H1 (cell line): ENCODE results near the gene YIPF6. TPM values are rescaled to one million over a fixed set of nuclear protein-coding genes. Genes with fewer than 3 reads are reported as not detected.

Experiments
- CTCF ChIA-PET: fragments of 300-600 bp; sonication (Branson Sonifier 250); formaldehyde crosslinking; loops from one replicate; lab custom pipeline; 2021; ENCODE audit not compliant: partially characterized antibody; lab: Charles Lee
- POLR2A ChIA-PET: fragments of 300-600 bp; sonication (Branson Sonifier 250); formaldehyde crosslinking; loops from one replicate; lab custom pipeline; 2021; ENCODE audit warnings: inconsistent platforms; ENCODE audit not compliant: partially characterized antibody; lab: Charles Lee
- DNase-seq, 2 experiments: peaks; one replicate each; pipeline versions ENCODE4 v3.0.0 to v3.0.0-alpha.2; 2010 to 2022; ENCODE audit warnings: low spot score in 2 of 2, low read depth in 1 of 2, mixed read lengths in 1 of 2
- FAIRE-seq: peaks from 2 replicates; lab custom pipeline; 2011; peaks lifted over from hg19 to GRCh38; lab: Jason Lieb, UNC
- H2AFZ ChIP-seq: 2 replicates; pipeline ENCODE4 v1.8.1; 2012; ENCODE audit warnings: low read length, inconsistent platforms
- H2AK5ac ChIP-seq: 2 replicates; pipeline ENCODE4 v1.6.1; 2013; ENCODE audit warnings: low read depth, low read length
- H2BK120ac ChIP-seq: replicated peaks from 2 replicates; pipeline ENCODE3; 2013; ENCODE audit warnings: low read depth, low read length, inconsistent platforms
- H2BK12ac ChIP-seq: 2 replicates; pipeline ENCODE4 v1.6.1; 2013; ENCODE audit warnings: low read depth, low read length
- H2BK15ac ChIP-seq: 2 replicates; pipeline ENCODE4 v1.6.1; 2013; ENCODE audit warnings: low read length
- H2BK20ac ChIP-seq: 2 replicates; pipeline ENCODE4 v1.6.1; 2013; ENCODE audit warnings: low read length
- H2BK5ac ChIP-seq: 2 replicates; pipeline ENCODE4 v1.6.1; 2013; ENCODE audit warnings: low read depth, low read length
- H3K14ac ChIP-seq: 2 replicates; pipeline ENCODE4 v1.6.1; 2013; ENCODE audit warnings: inconsistent platforms; ENCODE audit not compliant: insufficient read length
- H3K18ac ChIP-seq: 2 replicates; pipeline ENCODE4 v1.6.1; 2013; ENCODE audit warnings: low read length; ENCODE audit errors: extremely low read depth
- H3K23ac ChIP-seq: 2 replicates; pipeline ENCODE4 v1.6.1; 2013; ENCODE audit warnings: inconsistent platforms; ENCODE audit not compliant: insufficient read length
- H3K23me2 ChIP-seq: 2 replicates; pipeline ENCODE4 v1.6.1; 2013; ENCODE audit warnings: low read depth, low read length
- H3K27ac ChIP-seq: 2 replicates; pipeline ENCODE4 v1.6.1; 2011; ENCODE audit warnings: low read depth, low read length, inconsistent platforms
- H3K27me3 ChIP-seq, 4 experiments: replicated peaks in 1 of 4; 1 replicate in 1 of 4; 2 replicates in 3 of 4; pipeline versions ENCODE4 v1.6.1 to v1.8.1; 2011 to 2013; ENCODE audit warnings: low read length in 3 of 4, mild to moderate bottlenecking in 3 of 4, inconsistent platforms in 2 of 4, mixed read lengths in 2 of 4, moderate library complexity in 1 of 4; ENCODE audit not compliant: control insufficient read depth in 3 of 4, insufficient read depth in 3 of 4; ENCODE audit errors: extremely low read depth in 1 of 4
- H3K36me3 ChIP-seq, 4 experiments: 2 replicates each; pipeline versions ENCODE4 v1.6.1 to v1.8.1; 2011 to 2013; ENCODE audit warnings: mild to moderate bottlenecking in 4 of 4, low read length in 3 of 4, moderate library complexity in 2 of 4, control low read depth in 1 of 4, inconsistent platforms in 1 of 4; ENCODE audit not compliant: insufficient read depth in 4 of 4, control insufficient read depth in 2 of 4
- H3K4ac ChIP-seq: replicated peaks from 2 replicates; pipeline ENCODE3; 2013; ENCODE audit warnings: low read length, low read depth, mixed read lengths, inconsistent platforms; ENCODE audit not compliant: insufficient read length
- H3K4me1 ChIP-seq, 4 experiments: replicated peaks in 1 of 4; 1 replicate in 1 of 4; 2 replicates in 3 of 4; pipeline versions ENCODE4 v1.6.1 to v1.8.1; 2011 to 2013; ENCODE audit warnings: low read length in 3 of 4, inconsistent platforms in 2 of 4, mixed read lengths in 1 of 4; ENCODE audit not compliant: insufficient read depth in 4 of 4, control insufficient read depth in 3 of 4
- H3K4me2 ChIP-seq, 2 experiments: 2 replicates each; pipeline versions ENCODE4 v1.6.1 to v1.8.1; 2011 to 2013; ENCODE audit warnings: low read depth in 2 of 2, low read length in 2 of 2, control low read depth in 1 of 2, inconsistent platforms in 1 of 2, mild to moderate bottlenecking in 1 of 2; ENCODE audit not compliant: insufficient read depth in 1 of 2
- H3K4me3 ChIP-seq, 4 experiments: fragments of 200-600, 300-600 bp in 1 of 4; sonication (generic), shearing (Covaris generic), sonication (Bioruptor Twin) in 1 of 4; 2 replicates each; pipeline versions ENCODE4 v1.5.1 to v1.8.1; 2011 to 2016; ENCODE audit warnings: low read length in 4 of 4, low read depth in 3 of 4, control low read depth in 2 of 4, inconsistent platforms in 2 of 4, mild to moderate bottlenecking in 2 of 4, mixed read lengths in 1 of 4, moderate library complexity in 1 of 4; ENCODE audit not compliant: insufficient read depth in 2 of 4; ENCODE audit errors: extremely low read depth in 1 of 4
- H3K56ac ChIP-seq: replicated peaks from 2 replicates; pipeline ENCODE3; 2013; ENCODE audit warnings: low read depth, mild to moderate bottlenecking, mixed read lengths, low read length, inconsistent platforms; ENCODE audit not compliant: insufficient read length
- H3K79me1 ChIP-seq: 2 replicates; pipeline ENCODE4 v1.6.1; 2013; ENCODE audit warnings: low read depth, low read length, control low read depth
- H3K79me2 ChIP-seq, 2 experiments: 2 replicates each; pipeline versions ENCODE4 v1.6.1 to v1.8.1; 2012 to 2013; ENCODE audit warnings: low read length in 2 of 2, mild to moderate bottlenecking in 2 of 2, inconsistent platforms in 1 of 2; ENCODE audit not compliant: insufficient read depth in 2 of 2, control insufficient read depth in 1 of 2
- H3K9ac ChIP-seq, 4 experiments: replicated peaks in 1 of 4; 1 replicate in 1 of 4; 2 replicates in 3 of 4; pipeline versions ENCODE4 v1.6.1 to v1.8.1; 2011 to 2013; ENCODE audit warnings: low read depth in 3 of 4, low read length in 3 of 4, control low read depth in 2 of 4, mild to moderate bottlenecking in 2 of 4, moderate library complexity in 2 of 4, inconsistent platforms in 1 of 4; ENCODE audit errors: extremely low read depth in 1 of 4
- H3K9me3 ChIP-seq, 2 experiments: 2 replicates each; pipeline versions ENCODE4 v1.6.1 to v1.8.1; 2012 to 2013; ENCODE audit warnings: mild to moderate bottlenecking in 2 of 2, moderate library complexity in 2 of 2, control low read depth in 1 of 2, inconsistent platforms in 1 of 2, low read depth in 1 of 2, low read length in 1 of 2, mixed read lengths in 1 of 2; ENCODE audit not compliant: insufficient read depth in 2 of 2
- H4K20me1 ChIP-seq, 2 experiments: replicated peaks in 1 of 2; 2 replicates each; pipeline versions ENCODE3 to v1.8.1; 2011 to 2013; ENCODE audit warnings: inconsistent platforms in 2 of 2, low read length in 2 of 2, mild to moderate bottlenecking in 1 of 2; ENCODE audit not compliant: insufficient read depth in 2 of 2, control insufficient read depth in 1 of 2
- H4K5ac ChIP-seq: 2 replicates; pipeline ENCODE4 v1.6.1; 2013; ENCODE audit warnings: low read length, low read depth, mixed read lengths, inconsistent platforms; ENCODE audit not compliant: insufficient read length
- H4K8ac ChIP-seq: 2 replicates; pipeline ENCODE4 v1.8.0; 2013; ENCODE audit warnings: mild to moderate bottlenecking, moderate library complexity, low read length, inconsistent platforms; ENCODE audit not compliant: insufficient read depth; ENCODE audit errors: extremely low read depth
- H4K91ac ChIP-seq: replicated peaks from 2 replicates; pipeline ENCODE3; 2013; ENCODE audit warnings: low read length, mixed read lengths, inconsistent platforms; ENCODE audit not compliant: insufficient read length
- BCL11A ChIP-seq, 2 experiments: IDR thresholded peaks; one replicate each; pipeline ENCODE4 v1.6.1; 2011; ENCODE audit warnings: low read depth in 2 of 2, low read length in 2 of 2, mild to moderate bottlenecking in 2 of 2
- CBX5 ChIP-seq: fragments of 300-800, 300-1000 bp; sonication (generic); IDR thresholded peaks from 2 replicates; pipeline ENCODE4 v1.7.1; 2016; ENCODE audit warnings: antibody characterized with exemption, low read length, low read depth
- EZH2 ChIP-seq: fragments of 200-600 bp; sonication (generic); IDR thresholded peaks from 2 replicates; pipeline ENCODE4 v1.7.1; 2012; ENCODE audit warnings: low read depth, mild to moderate bottlenecking, moderate library complexity, low read length, inconsistent platforms; ENCODE audit not compliant: severe bottlenecking
- GTF2F1 ChIP-seq: IDR thresholded peaks from 2 replicates; pipeline ENCODE4 v1.6.1; 2012; ENCODE audit warnings: low read depth, low read length, improper control_type of control experiment, borderline replicate concordance
- HDAC6 ChIP-seq: IDR thresholded peaks from one replicate; pipeline ENCODE4 v1.7.1; 2012; ENCODE audit warnings: low read depth, mild to moderate bottlenecking, inconsistent platforms, low read length, moderate library complexity
- JUN ChIP-seq: IDR thresholded peaks from 2 replicates; pipeline ENCODE4 v1.6.1; 2011; ENCODE audit warnings: low read depth, mild to moderate bottlenecking, improper control_type of control experiment, low read length
- KDM4A ChIP-seq: IDR thresholded peaks from one replicate; pipeline ENCODE4 v1.7.1; 2012; ENCODE audit warnings: low read depth, mild to moderate bottlenecking, moderate library complexity, low read length, inconsistent platforms; ENCODE audit not compliant: severe bottlenecking
- NANOG ChIP-seq: IDR thresholded peaks from 2 replicates; pipeline ENCODE4 v1.6.1; 2011; ENCODE audit warnings: low read length, low read depth, mild to moderate bottlenecking, inconsistent platforms; ENCODE audit not compliant: insufficient read depth, poor library complexity, severe bottlenecking
- RAD21 ChIP-seq, 2 experiments: IDR thresholded peaks in 1 of 2; conservative IDR thresholded peaks in 1 of 2; 2 replicates each; pipeline ENCODE4 v1.6.1; 2011; ENCODE audit warnings: low read depth in 2 of 2, low read length in 2 of 2, improper control_type of control experiment in 1 of 2, inconsistent platforms in 1 of 2, mild to moderate bottlenecking in 1 of 2, moderate library complexity in 1 of 2
- SP1 ChIP-seq: IDR thresholded peaks from 2 replicates; pipeline ENCODE4 v1.6.1; 2011; ENCODE audit warnings: low read depth, low read length
- SP4 ChIP-seq: IDR thresholded peaks from 2 replicates; pipeline ENCODE4 v1.6.1; 2012; ENCODE audit warnings: low read length, inconsistent platforms
- TCF12 ChIP-seq: IDR thresholded peaks from 2 replicates; pipeline ENCODE4 v1.6.1; 2011; ENCODE audit warnings: low read depth, mild to moderate bottlenecking, low read length
- WGBS, 2 experiments: shearing (Covaris generic) in 1 of 2; methylation state at CpG; one replicate each; pipeline versions ENCODE4 v1.1.6 to v1.1.7; 2013 to 2015; ENCODE audit warnings: low lambda C conversion rate in 2 of 2, mixed read lengths in 2 of 2, inconsistent platforms in 1 of 2, low coverage in 1 of 2, missing lambda C conversion rate in 1 of 2; ENCODE audit not compliant: insufficient replicate concordance in 2 of 2, insufficient coverage in 1 of 2, insufficient read length in 1 of 2; ENCODE audit errors: extremely low coverage in 1 of 2, missing lambda C conversion rate in 1 of 2; 5-methylcytosine and 5-hydroxymethylcytosine counted together
- polyA plus RNA-seq, 7 experiments: library from polyadenylated mRNA; depleted of rRNA in 3 of 7; stranded (reverse) in 5 of 7; unstranded in 2 of 7; fragments of >200 nt in 5 of 7; fragments of 200-250 nt in 2 of 7; gene quantifications; 1 replicate in 5 of 7; 2 replicates in 1 of 7; 4 replicates in 1 of 7; pipeline versions ENCODE4 v1.2.1 to v1.2.3, GENCODE V29; 2011 to 2013; ENCODE audit warnings: missing spikeins in 2 of 7, mixed read lengths in 2 of 7
- total RNA-seq: library from RNA; stranded (reverse); fragmentation: NEBNext Ultra II Directional; extraction: Animal tissue kit (Norgen Biotek cat#: 25700); gene quantifications from 2 replicates; pipeline ENCODE4 v1.2.1, GENCODE V29; 2021
- TF ChIP-seq, protein P1 (sequence below): IDR thresholded peaks from 2 replicates; pipeline ENCODE4 v1.6.1; 2012; ENCODE audit warnings: low read length, inconsistent platforms

YIPF6 gene
- total and polyA plus RNA-seq, 2 of the 8 experiments (the other 6 are each of a cell fraction or from before 2014, with no cell fraction given): 16.9 to 34.1 TPM

DNA sequence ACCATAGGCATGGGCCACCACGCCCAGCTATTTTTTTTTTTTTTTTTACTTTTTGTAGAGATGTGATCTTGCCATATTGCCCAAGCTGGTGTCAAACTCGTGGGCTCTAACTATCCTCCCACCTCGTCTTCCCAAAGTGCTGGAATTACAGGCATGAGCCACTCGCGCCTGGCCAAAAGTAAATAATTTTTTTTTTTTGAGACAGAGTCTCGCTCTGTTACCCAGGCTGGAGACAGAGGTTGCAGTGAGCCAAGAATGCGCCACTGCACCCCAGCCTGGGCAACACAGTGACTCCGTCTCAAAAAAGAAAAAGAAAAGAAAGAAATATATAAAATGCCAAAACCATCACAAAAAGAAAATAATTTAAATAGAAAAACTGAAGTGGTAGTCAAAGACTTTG is 47.1 kb upstream of the YIPF6 start:
- no peaks in the 10 kb centered on the region for H3K36me3 ChIP-seq
- no peak overlapping the region for H3K4me3 ChIP-seq
- no peak overlapping the region for H4K91ac ChIP-seq
- H3K79me1 ChIP-seq: no peaks in the 10 kb centered on the region
- H3K18ac ChIP-seq: no peak overlapping the region
- no peak overlapping the region for H2BK12ac ChIP-seq
- ChIA-PET CTCF (interaction anchor here (0.6 kb wide), 1 partner anchor 202 kb away, joined by 6 read pairs; no protein-coding TSS in a partner anchor), POLR2A (no interaction called here)
- H4K5ac ChIP-seq: no peak overlapping the region
- H3K27me3 ChIP-seq: no peaks in the 10 kb centered on the region
- WGBS, 2 experiments: 90% methylated on average over 4 of the region's 8 CpGs; no CpG with 5 or more reads in 1 of the 2 experiments
- H3K9ac ChIP-seq: no peak overlapping the region
- H4K20me1 ChIP-seq: no peaks in the 10 kb centered on the region
- H2AK5ac ChIP-seq: no peak overlapping the region
- H3K4ac ChIP-seq: no peak overlapping the region
- no peaks in the 10 kb centered on the region for H3K79me2 ChIP-seq
- no peak overlapping the region for H2AFZ ChIP-seq
- FAIRE-seq (no peak), DNase-seq (no peak)
- H3K23me2 ChIP-seq: no peaks in the 10 kb centered on the region
- H3K56ac ChIP-seq: no peak overlapping the region
- no peak overlapping the region for H3K27ac ChIP-seq
- no peak overlapping the region for H2BK5ac ChIP-seq
- no peak overlapping the region for H4K8ac ChIP-seq
- no peak overlapping the region for H2BK15ac ChIP-seq
- H3K14ac ChIP-seq: no peak overlapping the region
- no peak for TF ChIP-seq GTF2F1
- TF ChIP-seq TCF12: no peak
- no peak for TF ChIP-seq HDAC6
- no peak for TF ChIP-seq CBX5
- TF ChIP-seq, protein P1, sequence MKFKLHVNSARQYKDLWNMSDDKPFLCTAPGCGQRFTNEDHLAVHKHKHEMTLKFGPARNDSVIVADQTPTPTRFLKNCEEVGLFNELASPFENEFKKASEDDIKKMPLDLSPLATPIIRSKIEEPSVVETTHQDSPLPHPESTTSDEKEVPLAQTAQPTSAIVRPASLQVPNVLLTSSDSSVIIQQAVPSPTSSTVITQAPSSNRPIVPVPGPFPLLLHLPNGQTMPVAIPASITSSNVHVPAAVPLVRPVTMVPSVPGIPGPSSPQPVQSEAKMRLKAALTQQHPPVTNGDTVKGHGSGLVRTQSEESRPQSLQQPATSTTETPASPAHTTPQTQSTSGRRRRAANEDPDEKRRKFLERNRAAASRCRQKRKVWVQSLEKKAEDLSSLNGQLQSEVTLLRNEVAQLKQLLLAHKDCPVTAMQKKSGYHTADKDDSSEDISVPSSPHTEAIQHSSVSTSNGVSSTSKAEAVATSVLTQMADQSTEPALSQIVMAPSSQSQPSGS: no peak
- no peak for TF ChIP-seq NANOG
- TF ChIP-seq EZH2: no peak
- no peak for TF ChIP-seq KDM4A
- no peak for TF ChIP-seq JUN
- no peak for TF ChIP-seq BCL11A (IDR thresholded peaks at IDR 0.05; ENCODE audit: low read depth in 2 of 2, low read length in 2 of 2)
- no peak for TF ChIP-seq SP1
- TF ChIP-seq RAD21 (IDR thresholded peaks at IDR 0.05 in 1 of 2, conservative IDR thresholded peaks at IDR 0.05 in 1 of 2; ENCODE audit: low read depth in 2 of 2, low read length in 2 of 2): no peak
- TF ChIP-seq SP4: no peak
- TF ChIP-seq, all 59 proteins: peak for 0
- H3K9me3 ChIP-seq: no peaks in the 10 kb centered on the region
- H2BK20ac ChIP-seq: no peak overlapping the region
- no peaks in the 10 kb centered on the region for H3K4me1 ChIP-seq
- no peak overlapping the region for H3K23ac ChIP-seq
- H2BK120ac ChIP-seq: no peak overlapping the region
- H3K4me2 ChIP-seq: no peak overlapping the region
